ENCODE data around the gene DPH2.

Gene DPH2

GRCh38 chr1:43945674-43946235 lies 24.1 kb upstream of the DPH2 start:
- DNase-seq: no peak

- DNase-seq: peak; percentile 83
Observed at GRCh38 chr1:43946236-43947060, 23.4 kb upstream of the DPH2 start, which contains the start of gene IPO13. IPO13 (plus strand) TSS chr1:43946950; CDS start chr1:43947601, 651 bp downstream.

GRCh38 chr1:43947061-43947873 lies 22.5 kb upstream of the DPH2 start:
- no peak for DNase-seq

GRCh38 chr1:43947874-43948437 lies 21.9 kb upstream of the DPH2 start:
- DNase-seq: no peak

GRCh38 chr1:43949678-43950077 lies 20.1 kb upstream of the DPH2 start:
- no peak for DNase-seq

- no peak for DNase-seq
Observed at GRCh38 chr1:43951021-43951985, 18.5 kb upstream of the DPH2 start.

GRCh38 chr1:43952731-43953346 lies 17.0 kb upstream of the DPH2 start:
- no peak for DNase-seq

- DNase-seq: no peak
Observed at GRCh38 chr1:43953361-43953760, 16.4 kb upstream of the DPH2 start.

GRCh38 chr1:43954036-43954435 lies 15.8 kb upstream of the DPH2 start:
- DNase-seq: no peak

GRCh38 chr1:43956234-43956633 lies 13.6 kb upstream of the DPH2 start:
- no peak for DNase-seq

GRCh38 chr1:43957407-43958040 lies 12.3 kb upstream of the DPH2 start:
- DNase-seq: no peak

GRCh38 chr1:43958351-43959255 lies 11.2 kb upstream of the DPH2 start:
- no peak for DNase-seq

- no peak for DNase-seq
Observed at GRCh38 chr1:43960798-43961197, 9.0 kb upstream of the DPH2 start.

GRCh38 chr1:43961692-43962091 lies 8.1 kb upstream of the DPH2 start:
- DNase-seq: no peak

GRCh38 chr1:43962324-43962723 lies 7.5 kb upstream of the DPH2 start:
- DNase-seq: no peak

- no peak for DNase-seq
Observed at GRCh38 chr1:43963006-43963405, 6.8 kb upstream of the DPH2 start.

GRCh38 chr1:43963890-43964289 lies 5.9 kb upstream of the DPH2 start:
- no peak for DNase-seq

- no peak for DNase-seq
Observed at GRCh38 chr1:43965316-43965715, 4.5 kb upstream of the DPH2 start.

- no peak for DNase-seq
Observed at GRCh38 chr1:43968348-43968948, 1.4 kb upstream of the DPH2 start.

GRCh38 chr1:43969416-43969745 lies 429 bp upstream of the DPH2 start:
- no peak for DNase-seq
